Colonic mucosa (tissue), 4 donors: ENCODE data around the gene PRR12. TPM values are rescaled to one million over a fixed set of nuclear protein-coding genes. Genes with fewer than 3 reads are reported as not detected.

Source experiments
- DNase-seq: peaks from one replicate; pipeline ENCODE4 v3.0.0-alpha.2; 2020
- H3K27ac ChIP-seq: fragments of 200-600 bp; one replicate; pipeline ENCODE4 v1.8.0; 2021
- H3K27me3 ChIP-seq: fragments of 200-600 bp; one replicate; pipeline ENCODE4 v1.8.0; 2021
- H3K36me3 ChIP-seq: fragments of 200-600 bp; one replicate; pipeline ENCODE4 v1.8.0; 2021
- H3K4me1 ChIP-seq: fragments of 200-600 bp; one replicate; pipeline ENCODE4 v1.8.0; 2021; ENCODE audit warnings: mild to moderate bottlenecking
- H3K4me3 ChIP-seq: fragments of 200-600 bp; one replicate; pipeline ENCODE4 v1.8.0; 2021
- H3K9ac ChIP-seq, 2 donors: one replicate each; pipeline ENCODE4 v1.7.0; 2013; ENCODE audit warnings: control low read depth in 2 of 2, low read depth in 2 of 2, low read length in 2 of 2
- H3K9me3 ChIP-seq: fragments of 200-600 bp; one replicate; pipeline ENCODE4 v1.8.0; 2021
- CTCF ChIP-seq: fragments of 200-600 bp; IDR thresholded peaks from one replicate; pipeline ENCODE4 v1.8.0; 2022; ENCODE audit warnings: antibody characterized with exemption, mild to moderate bottlenecking
- intact Hi-C: fragments of 100-400 bp; cut with DNase I; formaldehyde crosslinking; loops from one replicate; pipeline ENCODE4 v1.14.1; 2022
- total RNA-seq, 2 donors: library from RNA; stranded (reverse); fragmentation: NEBNext Ultra II Directional in 1 of 2; extraction: Animal tissue kit (Norgen Biotek cat#: 25700) in 1 of 2; gene quantifications; one replicate each; pipeline ENCODE4 v1.2.1, GENCODE V29; 2021
- donor health status: healthy.
- donor health status: DM: no; HTN: no; CAD: no.
- donor health status: DM: no; HTN: no; CAD: no.

PRR12 gene
- total RNA-seq, 2 donors from 2014 or later = 17.5 to 33.1 TPM

DNA sequence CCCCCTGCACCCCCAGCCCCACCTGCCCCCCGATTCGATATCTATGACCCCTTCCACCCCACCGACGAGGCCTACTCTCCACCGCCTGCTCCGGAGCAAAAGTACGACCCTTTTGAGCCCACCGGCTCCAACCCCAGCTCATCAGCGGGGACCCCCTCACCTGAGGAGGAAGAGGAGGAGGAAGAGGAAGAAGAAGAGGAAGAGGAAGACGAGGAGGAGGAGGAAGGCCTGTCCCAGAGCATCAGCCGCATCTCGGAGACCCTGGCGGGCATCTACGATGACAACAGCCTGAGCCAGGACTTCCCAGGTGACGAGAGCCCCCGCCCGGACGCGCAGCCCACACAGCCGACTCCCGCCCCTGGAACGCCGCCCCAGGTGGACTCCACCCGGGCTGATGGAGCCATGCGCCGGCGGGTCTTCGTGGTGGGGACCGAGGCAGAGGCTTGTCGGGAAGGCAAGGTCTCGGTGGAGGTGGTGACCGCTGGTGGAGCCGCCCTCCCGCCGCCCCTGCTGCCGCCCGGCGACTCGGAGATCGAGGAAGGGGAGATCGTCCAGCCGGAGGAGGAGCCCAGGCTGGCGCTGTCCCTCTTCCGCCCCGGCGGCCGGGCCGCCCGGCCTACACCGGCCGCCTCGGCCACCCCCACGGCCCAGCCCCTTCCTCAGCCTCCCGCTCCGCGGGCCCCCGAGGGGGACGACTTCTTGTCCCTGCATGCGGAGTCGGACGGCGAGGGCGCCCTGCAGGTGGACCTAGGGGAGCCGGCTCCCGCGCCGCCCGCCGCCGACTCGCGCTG lies 60.2 kb downstream of the PRR12 start:
- intact Hi-C loops = no loop called here
- Histone ChIP-seq H3K36me3 (peaks cover 24% of the 10 kb centered on the region), H3K9ac (no peak overlapping the region), H3K4me3 (no peak overlapping the region), H3K9me3 (no peaks in the 10 kb centered on the region), H3K27ac (no peak overlapping the region), H3K27me3 (no peaks in the 10 kb centered on the region), H3K4me1 (no peaks in the 10 kb centered on the region)
- no peak for DNase-seq
- no peak for TF ChIP-seq CTCF

- H3K27me3 ChIP-seq = no peaks in the 10 kb centered on the region
- H3K27ac ChIP-seq = no peak overlapping the region
- no peak for TF ChIP-seq CTCF
- DNase-seq = no peak
- no peaks in the 10 kb centered on the region for H3K9me3 ChIP-seq
- no peak overlapping the region for H3K4me3 ChIP-seq
- H3K36me3 ChIP-seq = peaks cover 28% of the 10 kb centered on the region
- intact Hi-C loops = no loop called here
- no peaks in the 10 kb centered on the region for H3K4me1 ChIP-seq
- no peak overlapping the region for H3K9ac ChIP-seq
Measured at GRCh38 chr19:49651820-49652550, 61.0 kb downstream of the PRR12 start.

DNA sequence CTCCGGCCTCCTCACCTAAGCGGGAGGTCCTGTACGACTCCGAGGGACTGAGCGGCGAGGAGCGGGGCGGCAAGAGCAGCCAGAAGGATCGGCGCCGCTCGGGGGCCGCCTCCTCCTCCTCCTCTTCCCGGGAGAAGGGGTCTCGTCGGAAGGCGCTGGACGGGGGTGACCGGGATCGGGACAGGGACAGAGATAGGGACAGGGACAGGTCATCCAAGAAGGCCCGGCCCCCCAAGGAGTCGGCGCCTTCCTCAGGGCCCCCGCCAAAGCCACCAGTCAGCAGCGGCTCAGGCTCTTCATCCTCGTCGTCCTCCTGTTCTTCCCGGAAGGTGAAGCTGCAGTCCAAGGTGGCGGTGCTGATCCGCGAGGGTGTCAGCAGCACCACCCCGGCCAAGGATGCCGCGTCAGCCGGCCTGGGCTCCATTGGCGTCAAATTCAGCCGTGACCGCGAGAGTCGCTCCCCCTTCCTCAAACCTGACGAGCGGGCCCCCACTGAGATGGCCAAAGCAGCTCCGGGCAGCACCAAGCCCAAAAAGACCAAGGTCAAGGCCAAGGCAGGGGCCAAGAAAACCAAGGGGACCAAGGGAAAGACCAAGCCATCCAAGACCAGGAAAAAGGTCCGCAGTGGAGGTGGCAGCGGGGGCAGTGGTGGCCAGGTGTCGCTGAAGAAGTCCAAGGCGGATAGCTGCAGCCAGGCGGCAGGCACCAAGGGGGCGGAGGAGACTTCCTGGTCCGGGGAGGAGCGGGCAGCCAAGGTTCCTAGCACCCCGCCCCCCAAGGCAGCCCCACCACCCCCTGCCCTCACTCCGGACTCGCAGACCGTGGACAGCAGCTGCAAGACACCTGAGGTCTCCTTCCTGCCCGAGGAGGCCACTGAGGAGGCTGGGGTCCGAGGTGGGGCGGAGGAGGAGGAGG lies 61.8 kb downstream of the PRR12 start:
- Histone ChIP-seq H3K36me3 (peaks cover 28% of the 10 kb centered on the region), H3K9ac (no peak overlapping the region), H3K9me3 (no peaks in the 10 kb centered on the region), H3K4me1 (no peaks in the 10 kb centered on the region), H3K27me3 (no peaks in the 10 kb centered on the region), H3K4me3 (no peak overlapping the region), H3K27ac (no peak overlapping the region)
- intact Hi-C loops = no loop called here
- TF ChIP-seq CTCF = no peak
- DNase-seq = no peak

DNA sequence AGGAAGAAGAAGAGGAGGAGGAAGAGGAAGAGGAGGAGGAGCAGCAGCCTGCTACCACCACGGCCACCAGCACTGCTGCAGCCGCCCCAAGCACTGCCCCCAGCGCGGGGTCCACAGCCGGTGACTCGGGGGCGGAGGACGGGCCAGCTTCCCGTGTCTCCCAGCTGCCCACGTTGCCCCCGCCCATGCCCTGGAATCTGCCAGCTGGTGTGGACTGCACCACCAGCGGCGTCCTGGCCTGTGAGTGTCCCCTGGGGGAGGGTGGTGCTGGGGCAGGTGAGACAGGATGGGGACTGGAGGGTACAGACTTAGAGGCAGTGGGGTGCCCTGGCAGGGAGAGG lies 62.5 kb downstream of the PRR12 start:
- no peak for TF ChIP-seq CTCF
- no peak overlapping the region for H3K9ac ChIP-seq
- no peak for DNase-seq
- no peak overlapping the region for H3K27ac ChIP-seq
- H3K4me3 ChIP-seq = no peak overlapping the region
- intact Hi-C loops = no loop called here
- no peaks in the 10 kb centered on the region for H3K27me3 ChIP-seq
- H3K9me3 ChIP-seq = no peaks in the 10 kb centered on the region
- H3K36me3 ChIP-seq = peaks cover 28% of the 10 kb centered on the region
- H3K4me1 ChIP-seq = no peaks in the 10 kb centered on the region

DNA sequence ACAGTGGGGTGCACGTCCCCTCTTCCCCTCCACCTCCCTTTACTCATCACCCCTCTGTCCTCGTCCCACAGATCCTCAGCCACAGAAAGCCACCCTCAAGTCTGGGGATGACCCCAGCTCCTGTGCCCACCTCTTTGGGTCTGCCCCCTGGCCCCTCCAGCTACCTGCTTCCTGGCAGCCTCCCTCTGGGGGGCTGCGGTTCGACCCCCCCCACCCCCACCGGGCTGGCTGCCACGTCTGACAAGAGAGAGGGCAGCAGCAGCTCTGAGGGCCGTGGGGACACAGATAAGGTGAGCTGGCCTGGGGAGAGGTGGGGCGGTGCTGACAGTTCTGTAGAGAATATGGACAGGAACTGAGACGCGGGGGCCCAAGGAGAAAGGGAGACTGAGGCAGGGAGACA lies 63.6 kb downstream of the PRR12 start:
- Histone ChIP-seq H3K4me3 (no peak overlapping the region), H3K36me3 (peaks cover 32% of the 10 kb centered on the region), H3K27ac (no peak overlapping the region), H3K9ac (no peak overlapping the region), H3K27me3 (no peaks in the 10 kb centered on the region), H3K9me3 (no peaks in the 10 kb centered on the region), H3K4me1 (no peaks in the 10 kb centered on the region)
- no peak for TF ChIP-seq CTCF
- intact Hi-C loops = no loop called here
- no peak for DNase-seq
